H1 (cell line): ENCODE data around the gene GPS1. TPM values are rescaled to one million over a fixed set of nuclear protein-coding genes. Genes with fewer than 3 reads are reported as not detected.

Experiments used
- CTCF ChIA-PET: fragments of 300-600 bp; sonication (Branson Sonifier 250); formaldehyde crosslinking; loops from one replicate; lab custom pipeline; 2021; ENCODE audit not compliant: partially characterized antibody; lab: Charles Lee
- POLR2A ChIA-PET: fragments of 300-600 bp; sonication (Branson Sonifier 250); formaldehyde crosslinking; loops from one replicate; lab custom pipeline; 2021; ENCODE audit warnings: inconsistent platforms; ENCODE audit not compliant: partially characterized antibody; lab: Charles Lee
- DNase-seq, 2 experiments: peaks; one replicate each; pipeline versions ENCODE4 v3.0.0 to v3.0.0-alpha.2; 2010 to 2022; ENCODE audit warnings: low spot score in 2 of 2, low read depth in 1 of 2, mixed read lengths in 1 of 2
- FAIRE-seq: peaks from 2 replicates; lab custom pipeline; 2011; peaks lifted over from hg19 to GRCh38; lab: Jason Lieb, UNC
- H2AFZ ChIP-seq: 2 replicates; pipeline ENCODE4 v1.8.1; 2012; ENCODE audit warnings: low read length, inconsistent platforms
- H2AK5ac ChIP-seq: 2 replicates; pipeline ENCODE4 v1.6.1; 2013; ENCODE audit warnings: low read depth, low read length
- H2BK120ac ChIP-seq: replicated peaks from 2 replicates; pipeline ENCODE3; 2013; ENCODE audit warnings: low read depth, low read length, inconsistent platforms
- H2BK12ac ChIP-seq: 2 replicates; pipeline ENCODE4 v1.6.1; 2013; ENCODE audit warnings: low read depth, low read length
- H2BK15ac ChIP-seq: 2 replicates; pipeline ENCODE4 v1.6.1; 2013; ENCODE audit warnings: low read length
- H2BK20ac ChIP-seq: 2 replicates; pipeline ENCODE4 v1.6.1; 2013; ENCODE audit warnings: low read length
- H2BK5ac ChIP-seq: 2 replicates; pipeline ENCODE4 v1.6.1; 2013; ENCODE audit warnings: low read depth, low read length
- H3K14ac ChIP-seq: 2 replicates; pipeline ENCODE4 v1.6.1; 2013; ENCODE audit warnings: inconsistent platforms; ENCODE audit not compliant: insufficient read length
- H3K18ac ChIP-seq: 2 replicates; pipeline ENCODE4 v1.6.1; 2013; ENCODE audit warnings: low read length; ENCODE audit errors: extremely low read depth
- H3K23ac ChIP-seq: 2 replicates; pipeline ENCODE4 v1.6.1; 2013; ENCODE audit warnings: inconsistent platforms; ENCODE audit not compliant: insufficient read length
- H3K23me2 ChIP-seq: 2 replicates; pipeline ENCODE4 v1.6.1; 2013; ENCODE audit warnings: low read depth, low read length
- H3K27ac ChIP-seq: 2 replicates; pipeline ENCODE4 v1.6.1; 2011; ENCODE audit warnings: low read depth, low read length, inconsistent platforms
- H3K27me3 ChIP-seq, 4 experiments: replicated peaks in 1 of 4; 1 replicate in 1 of 4; 2 replicates in 3 of 4; pipeline versions ENCODE4 v1.6.1 to v1.8.1; 2011 to 2013; ENCODE audit warnings: low read length in 3 of 4, mild to moderate bottlenecking in 3 of 4, inconsistent platforms in 2 of 4, mixed read lengths in 2 of 4, moderate library complexity in 1 of 4; ENCODE audit not compliant: control insufficient read depth in 3 of 4, insufficient read depth in 3 of 4; ENCODE audit errors: extremely low read depth in 1 of 4
- H3K36me3 ChIP-seq, 4 experiments: 2 replicates each; pipeline versions ENCODE4 v1.6.1 to v1.8.1; 2011 to 2013; ENCODE audit warnings: mild to moderate bottlenecking in 4 of 4, low read length in 3 of 4, moderate library complexity in 2 of 4, control low read depth in 1 of 4, inconsistent platforms in 1 of 4; ENCODE audit not compliant: insufficient read depth in 4 of 4, control insufficient read depth in 2 of 4
- H3K4ac ChIP-seq: replicated peaks from 2 replicates; pipeline ENCODE3; 2013; ENCODE audit warnings: low read length, low read depth, mixed read lengths, inconsistent platforms; ENCODE audit not compliant: insufficient read length
- H3K4me1 ChIP-seq, 4 experiments: replicated peaks in 1 of 4; 1 replicate in 1 of 4; 2 replicates in 3 of 4; pipeline versions ENCODE4 v1.6.1 to v1.8.1; 2011 to 2013; ENCODE audit warnings: low read length in 3 of 4, inconsistent platforms in 2 of 4, mixed read lengths in 1 of 4; ENCODE audit not compliant: insufficient read depth in 4 of 4, control insufficient read depth in 3 of 4
- H3K4me2 ChIP-seq, 2 experiments: 2 replicates each; pipeline versions ENCODE4 v1.6.1 to v1.8.1; 2011 to 2013; ENCODE audit warnings: low read depth in 2 of 2, low read length in 2 of 2, control low read depth in 1 of 2, inconsistent platforms in 1 of 2, mild to moderate bottlenecking in 1 of 2; ENCODE audit not compliant: insufficient read depth in 1 of 2
- H3K4me3 ChIP-seq, 4 experiments: fragments of 200-600, 300-600 bp in 1 of 4; sonication (generic), shearing (Covaris generic), sonication (Bioruptor Twin) in 1 of 4; 2 replicates each; pipeline versions ENCODE4 v1.5.1 to v1.8.1; 2011 to 2016; ENCODE audit warnings: low read length in 4 of 4, low read depth in 3 of 4, control low read depth in 2 of 4, inconsistent platforms in 2 of 4, mild to moderate bottlenecking in 2 of 4, mixed read lengths in 1 of 4, moderate library complexity in 1 of 4; ENCODE audit not compliant: insufficient read depth in 2 of 4; ENCODE audit errors: extremely low read depth in 1 of 4
- H3K56ac ChIP-seq: replicated peaks from 2 replicates; pipeline ENCODE3; 2013; ENCODE audit warnings: low read depth, mild to moderate bottlenecking, mixed read lengths, low read length, inconsistent platforms; ENCODE audit not compliant: insufficient read length
- H3K79me1 ChIP-seq: 2 replicates; pipeline ENCODE4 v1.6.1; 2013; ENCODE audit warnings: low read depth, low read length, control low read depth
- H3K79me2 ChIP-seq, 2 experiments: 2 replicates each; pipeline versions ENCODE4 v1.6.1 to v1.8.1; 2012 to 2013; ENCODE audit warnings: low read length in 2 of 2, mild to moderate bottlenecking in 2 of 2, inconsistent platforms in 1 of 2; ENCODE audit not compliant: insufficient read depth in 2 of 2, control insufficient read depth in 1 of 2
- H3K9ac ChIP-seq, 4 experiments: replicated peaks in 1 of 4; 1 replicate in 1 of 4; 2 replicates in 3 of 4; pipeline versions ENCODE4 v1.6.1 to v1.8.1; 2011 to 2013; ENCODE audit warnings: low read depth in 3 of 4, low read length in 3 of 4, control low read depth in 2 of 4, mild to moderate bottlenecking in 2 of 4, moderate library complexity in 2 of 4, inconsistent platforms in 1 of 4; ENCODE audit errors: extremely low read depth in 1 of 4
- H3K9me3 ChIP-seq, 2 experiments: 2 replicates each; pipeline versions ENCODE4 v1.6.1 to v1.8.1; 2012 to 2013; ENCODE audit warnings: mild to moderate bottlenecking in 2 of 2, moderate library complexity in 2 of 2, control low read depth in 1 of 2, inconsistent platforms in 1 of 2, low read depth in 1 of 2, low read length in 1 of 2, mixed read lengths in 1 of 2; ENCODE audit not compliant: insufficient read depth in 2 of 2
- H4K20me1 ChIP-seq, 2 experiments: replicated peaks in 1 of 2; 2 replicates each; pipeline versions ENCODE3 to v1.8.1; 2011 to 2013; ENCODE audit warnings: inconsistent platforms in 2 of 2, low read length in 2 of 2, mild to moderate bottlenecking in 1 of 2; ENCODE audit not compliant: insufficient read depth in 2 of 2, control insufficient read depth in 1 of 2
- H4K5ac ChIP-seq: 2 replicates; pipeline ENCODE4 v1.6.1; 2013; ENCODE audit warnings: low read length, low read depth, mixed read lengths, inconsistent platforms; ENCODE audit not compliant: insufficient read length
- H4K8ac ChIP-seq: 2 replicates; pipeline ENCODE4 v1.8.0; 2013; ENCODE audit warnings: mild to moderate bottlenecking, moderate library complexity, low read length, inconsistent platforms; ENCODE audit not compliant: insufficient read depth; ENCODE audit errors: extremely low read depth
- H4K91ac ChIP-seq: replicated peaks from 2 replicates; pipeline ENCODE3; 2013; ENCODE audit warnings: low read length, mixed read lengths, inconsistent platforms; ENCODE audit not compliant: insufficient read length
- ASH2L ChIP-seq: fragments of 200-600, 300-600 bp; sonication (generic); IDR thresholded peaks from one replicate; pipeline ENCODE4 v1.7.1; 2017; ENCODE audit warnings: low read length
- CHD1 ChIP-seq: IDR thresholded peaks from 2 replicates; pipeline ENCODE4 v1.6.1; 2012; ENCODE audit warnings: low read depth, low read length, improper control_type of control experiment
- EP300 ChIP-seq, 2 experiments: IDR thresholded peaks; 1 replicate in 1 of 2; 2 replicates in 1 of 2; pipeline ENCODE4 v1.6.1; 2011 to 2012; ENCODE audit warnings: low read depth in 2 of 2, low read length in 2 of 2, mild to moderate bottlenecking in 2 of 2, borderline replicate concordance in 1 of 2, inconsistent platforms in 1 of 2, moderate library complexity in 1 of 2
- KDM1A ChIP-seq: fragments of 200-600, 300-600 bp; sonication (generic); IDR thresholded peaks from 2 replicates; pipeline ENCODE4 v1.7.1; 2016; ENCODE audit warnings: mild to moderate bottlenecking, low read length, borderline replicate concordance
- RBBP5 ChIP-seq: IDR thresholded peaks from 2 replicates; pipeline ENCODE4 v1.7.1; 2012; ENCODE audit warnings: low read depth, mild to moderate bottlenecking, inconsistent platforms, low read length, moderate library complexity, borderline replicate concordance
- RNF2 ChIP-seq: fragments of 200-900, 300-1000 bp; sonication (generic); IDR thresholded peaks from 2 replicates; pipeline ENCODE4 v1.7.1; 2016; ENCODE audit warnings: borderline replicate concordance, low read depth, mild to moderate bottlenecking, antibody characterized with exemption, low read length; ENCODE audit not compliant: poor library complexity, severe bottlenecking; ENCODE audit errors: missing control alignments
- SAP30 ChIP-seq: fragments of 300-600 bp; sonication (generic); IDR thresholded peaks from 2 replicates; pipeline ENCODE4 v1.7.1; 2012; ENCODE audit warnings: low read length, moderate library complexity, mild to moderate bottlenecking, inconsistent platforms; ENCODE audit not compliant: insufficient read depth, insufficient replicate concordance
- WGBS, 2 experiments: shearing (Covaris generic) in 1 of 2; methylation state at CpG; one replicate each; pipeline versions ENCODE4 v1.1.6 to v1.1.7; 2013 to 2015; ENCODE audit warnings: low lambda C conversion rate in 2 of 2, mixed read lengths in 2 of 2, inconsistent platforms in 1 of 2, low coverage in 1 of 2, missing lambda C conversion rate in 1 of 2; ENCODE audit not compliant: insufficient replicate concordance in 2 of 2, insufficient coverage in 1 of 2, insufficient read length in 1 of 2; ENCODE audit errors: extremely low coverage in 1 of 2, missing lambda C conversion rate in 1 of 2; 5-methylcytosine and 5-hydroxymethylcytosine counted together
- polyA plus RNA-seq, 7 experiments: library from polyadenylated mRNA; depleted of rRNA in 3 of 7; stranded (reverse) in 5 of 7; unstranded in 2 of 7; fragments of >200 nt in 5 of 7; fragments of 200-250 nt in 2 of 7; gene quantifications; 1 replicate in 5 of 7; 2 replicates in 1 of 7; 4 replicates in 1 of 7; pipeline versions ENCODE4 v1.2.1 to v1.2.3, GENCODE V29; 2011 to 2013; ENCODE audit warnings: missing spikeins in 2 of 7, mixed read lengths in 2 of 7
- total RNA-seq: library from RNA; stranded (reverse); fragmentation: NEBNext Ultra II Directional; extraction: Animal tissue kit (Norgen Biotek cat#: 25700); gene quantifications from 2 replicates; pipeline ENCODE4 v1.2.1, GENCODE V29; 2021
- TF ChIP-seq, protein P1 (sequence below): IDR thresholded peaks from 2 replicates; pipeline ENCODE4 v1.6.1; 2011; ENCODE audit warnings: low read length, improper control_type of control experiment

GPS1 gene
- total and polyA plus RNA-seq, 2 of the 8 experiments (the other 6 are each of a cell fraction or from before 2014, with no cell fraction given), result 153 to 277 TPM

DNA sequence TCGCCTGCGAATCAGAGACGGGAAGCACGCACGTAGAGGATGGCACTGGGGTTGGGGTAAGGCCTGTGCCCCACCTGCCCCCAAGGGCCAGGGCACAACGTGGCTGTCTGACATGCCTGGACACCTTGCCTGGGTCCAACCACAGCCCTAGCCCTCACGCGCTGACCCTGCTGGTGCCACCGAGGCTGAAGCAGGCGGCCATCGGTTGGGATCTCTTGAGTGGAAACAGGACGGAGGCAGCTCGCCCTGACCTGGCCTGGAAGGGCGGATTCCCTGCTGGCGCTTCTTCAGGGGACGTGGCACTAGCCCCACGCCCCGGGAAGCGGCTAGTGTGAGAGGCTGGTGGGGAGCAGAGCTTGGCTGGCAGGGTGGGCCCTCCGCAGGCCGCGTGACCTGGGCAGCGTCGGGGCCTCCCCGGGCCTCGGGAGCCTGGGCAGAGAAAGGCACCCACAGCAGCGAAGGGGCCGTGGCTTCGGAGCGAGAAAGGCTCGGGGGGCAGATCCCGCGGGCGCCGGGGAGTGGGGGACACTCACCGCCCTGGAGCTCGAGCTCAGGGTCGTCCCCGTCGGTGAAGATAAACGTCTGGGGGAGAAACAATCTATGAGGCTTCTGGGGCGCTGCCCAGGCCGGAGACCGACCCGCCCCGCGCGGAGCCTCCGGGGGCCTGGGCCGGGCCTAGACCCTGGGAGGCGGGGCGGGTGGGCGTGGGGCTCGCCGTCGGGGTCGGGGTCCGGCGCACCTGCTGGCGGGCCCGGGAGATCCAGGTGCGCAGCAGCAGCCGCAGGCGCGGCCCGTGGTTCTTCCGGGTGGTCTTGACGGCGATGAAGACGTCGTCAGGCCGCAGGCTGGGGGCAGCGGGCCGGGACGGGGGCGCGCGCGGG lies 697 bp upstream of the GPS1 start:
- Histone ChIP-seq H3K56ac (peak overlapping the region; percentile 46), H4K91ac (peak overlapping the region; percentile 25), H2AK5ac (no peak overlapping the region), H3K79me2 (peaks cover 0 to 12% of the 10 kb centered on the region in 2 experiments; a peak in 1 of 4 replicates), H4K5ac (peak overlapping the region; percentile 24), H4K20me1 (peaks cover 4 to 15% of the 10 kb centered on the region in 2 experiments), H3K4me2 (peak overlapping the region; percentile 68 to 69), H3K23ac (no peak overlapping the region), H3K9ac (peak overlapping the region in 2 of 4 experiments; percentile 38 to 54; a peak in 4 of 7 replicates), H3K18ac (peak overlapping the region; percentile 60), H3K14ac (no peak overlapping the region), H3K36me3 (peaks cover 5 to 25% (median 12%) of the 10 kb centered on the region in 4 experiments), H3K9me3 (no peaks in the 10 kb centered on the region), H3K4me1 (peaks cover 0 to 11% (median 6%) of the 10 kb centered on the region in 4 experiments; a peak in 5 of 7 replicates), H3K27me3 (no peaks in the 10 kb centered on the region; a peak in 1 of 7 replicates), H3K23me2 (peaks cover 6% of the 10 kb centered on the region; the same call in 1 of the 2 replicates), H3K4me3 (peak overlapping the region; percentile 45 to 87 (median 76)), H2BK12ac (no peak overlapping the region), H3K27ac (no peak overlapping the region), H2AFZ (no peak overlapping the region), H2BK20ac (no peak overlapping the region), H3K4ac (peak overlapping the region; percentile 21), H2BK15ac (no peak overlapping the region), H2BK5ac (no peak overlapping the region), H2BK120ac (no peak overlapping the region), H4K8ac (no peak overlapping the region; the same call in 1 of the 2 replicates), H3K79me1 (peaks cover 6% of the 10 kb centered on the region; the same call in 1 of the 2 replicates)
- DNase-seq, result no peak
- FAIRE-seq, result no peak
- 29% methylated on average over 51 of the region's 79 CpGs; no CpG with 5 or more reads in 1 of the 2 experiments for WGBS, 2 experiments
- POLR2A ChIA-PET, result interaction anchor here (0.8 to 13.2 kb wide), 9 partner anchors 10 to 348 kb away, joined by 3 to 161 read pairs (median 5); partner anchors contain the start of genes CENPX, DUS1L, LRRC45 and MRPL12
- CTCF ChIA-PET, result interaction anchor here (1.1 to 1.7 kb wide), 3 partner anchors 20 to 27 kb away, joined by 3 read pairs; partner anchors contain the start of gene RAC3
- TF ChIP-seq ASH2L (no peak), KDM1A (no peak), CHD1 (no peak), SAP30 (no peak), RNF2 (no peak), EP300 (IDR thresholded peaks at IDR 0.05; ENCODE audit: borderline replicate concordance in 1 of 2, low read depth in 2 of 2, low read length in 2 of 2) (no peak), RBBP5 (no peak)
- TF ChIP-seq, protein P1, sequence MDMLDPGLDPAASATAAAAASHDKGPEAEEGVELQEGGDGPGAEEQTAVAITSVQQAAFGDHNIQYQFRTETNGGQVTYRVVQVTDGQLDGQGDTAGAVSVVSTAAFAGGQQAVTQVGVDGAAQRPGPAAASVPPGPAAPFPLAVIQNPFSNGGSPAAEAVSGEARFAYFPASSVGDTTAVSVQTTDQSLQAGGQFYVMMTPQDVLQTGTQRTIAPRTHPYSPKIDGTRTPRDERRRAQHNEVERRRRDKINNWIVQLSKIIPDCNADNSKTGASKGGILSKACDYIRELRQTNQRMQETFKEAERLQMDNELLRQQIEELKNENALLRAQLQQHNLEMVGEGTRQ, result no peak
